ENCODE results near the gene MRPL42.
A peak's percentile ranks its signal among the peaks of the same experiment; 100 is the strongest.
"Not testable (repeated sequence)": the region's sequence is repeated elsewhere in the genome, so short reads cannot be mapped to it uniquely, and the experiment has no call there.

Gene MRPL42

DNA sequence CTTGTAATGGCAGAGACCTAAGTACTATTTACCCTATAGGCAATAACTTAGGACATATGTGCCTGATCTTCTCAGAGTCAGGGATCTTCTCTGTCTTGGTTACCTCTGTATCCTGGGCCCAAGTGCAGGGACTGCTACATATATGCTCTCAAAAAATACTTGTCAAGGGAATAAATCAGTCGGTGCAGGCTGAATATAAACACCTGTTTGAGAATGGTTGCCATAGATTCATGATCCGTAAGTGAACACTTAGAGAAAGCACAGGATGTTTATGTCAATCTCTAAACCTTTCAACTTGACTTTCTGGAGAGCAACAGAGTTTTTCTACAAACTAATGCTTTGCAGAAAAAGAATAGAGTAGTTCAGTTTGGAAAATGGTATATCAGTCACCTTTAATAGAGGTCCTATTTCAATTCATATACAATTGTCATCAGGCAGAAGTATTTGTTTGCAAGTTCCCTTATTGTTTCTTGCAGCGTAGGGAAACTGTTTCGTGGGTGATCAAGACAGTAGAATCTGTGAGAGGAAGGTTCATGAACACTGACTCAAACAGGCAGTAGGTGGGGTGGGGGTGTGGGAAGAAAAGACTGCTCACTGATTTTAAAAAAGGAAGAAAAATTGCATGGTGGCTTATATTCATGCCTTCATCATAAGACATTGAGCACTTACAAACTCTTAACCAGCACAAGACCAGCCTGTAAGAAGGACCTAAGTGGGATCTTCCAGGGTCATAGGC is 19.6 kb upstream of the MRPL42 start:
- no peak for DNase-seq

DNA sequence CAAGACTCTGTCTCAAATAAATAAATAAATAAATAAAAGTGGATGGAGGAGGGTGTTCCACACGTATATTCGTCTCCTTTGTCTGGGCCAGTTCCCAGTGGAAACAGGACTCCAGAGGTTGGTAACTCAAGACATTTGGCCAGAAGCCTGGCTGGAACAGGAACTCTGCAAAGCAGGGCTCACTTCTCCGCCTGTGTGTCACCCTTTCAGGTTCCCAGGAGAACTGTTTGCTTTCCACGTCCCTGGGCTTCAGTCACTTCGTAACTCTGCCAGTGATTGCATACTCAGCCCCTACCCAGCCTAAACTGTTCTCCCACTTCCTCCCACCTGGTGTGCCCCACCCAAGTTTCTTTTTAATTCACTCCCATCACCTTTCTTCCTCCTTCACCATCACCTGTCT is 18.5 kb upstream of the MRPL42 start:
- no peak for DNase-seq

DNA sequence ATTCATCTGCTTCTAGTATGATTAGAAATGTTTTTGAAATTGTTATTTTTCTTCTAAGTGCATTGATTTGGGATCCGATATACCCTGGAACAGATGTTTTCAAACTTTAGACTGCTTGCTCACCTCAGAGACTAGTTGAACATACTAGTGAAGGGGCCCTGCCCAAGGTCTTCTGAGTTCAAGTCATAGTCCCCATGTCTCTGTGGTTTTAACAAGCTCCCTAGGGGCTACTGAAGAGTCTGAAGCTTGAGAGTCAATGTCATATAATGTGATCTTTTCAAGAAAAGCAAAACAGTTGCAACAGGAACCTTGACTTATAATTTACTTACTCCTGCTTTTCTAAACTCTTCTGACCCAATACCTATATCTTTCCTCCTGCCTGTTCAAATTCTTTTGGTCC is 18.0 kb upstream of the MRPL42 start:
- no peak for DNase-seq

DNA sequence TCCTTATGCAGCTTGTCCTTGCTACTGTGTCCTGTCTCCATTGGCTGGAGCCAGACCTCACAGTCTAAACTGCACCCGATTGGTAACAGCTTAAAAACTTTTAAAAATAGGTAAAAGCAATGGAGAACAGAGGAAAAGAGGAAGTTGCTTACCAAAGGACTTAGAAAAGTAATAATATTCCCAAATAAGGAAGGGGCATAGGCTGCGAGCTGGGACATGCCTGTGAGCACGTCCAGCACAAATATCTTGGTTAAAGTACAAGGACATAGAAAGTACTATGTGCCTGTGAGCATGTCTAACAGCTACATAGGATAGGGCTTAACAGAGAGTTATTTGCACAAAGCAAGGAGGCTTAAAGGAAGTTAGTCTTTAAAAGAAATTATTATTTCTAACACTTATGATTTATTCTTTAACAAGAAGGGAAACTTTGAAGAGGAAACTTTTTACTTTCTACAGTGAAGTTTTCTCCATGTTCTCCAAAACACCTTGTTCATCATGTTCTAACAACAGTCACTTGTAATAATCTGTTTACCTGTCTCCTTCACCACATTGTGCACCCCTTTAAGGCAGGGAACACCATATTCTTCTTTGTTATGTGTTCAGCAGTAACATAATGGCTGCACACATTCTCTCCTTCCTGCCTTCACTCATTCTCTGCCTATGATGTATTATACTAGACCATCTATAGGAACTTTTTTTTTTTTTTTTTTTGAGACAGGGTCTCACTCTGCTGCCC is 15.7 kb upstream of the MRPL42 start:
- no peak for DNase-seq

DNA sequence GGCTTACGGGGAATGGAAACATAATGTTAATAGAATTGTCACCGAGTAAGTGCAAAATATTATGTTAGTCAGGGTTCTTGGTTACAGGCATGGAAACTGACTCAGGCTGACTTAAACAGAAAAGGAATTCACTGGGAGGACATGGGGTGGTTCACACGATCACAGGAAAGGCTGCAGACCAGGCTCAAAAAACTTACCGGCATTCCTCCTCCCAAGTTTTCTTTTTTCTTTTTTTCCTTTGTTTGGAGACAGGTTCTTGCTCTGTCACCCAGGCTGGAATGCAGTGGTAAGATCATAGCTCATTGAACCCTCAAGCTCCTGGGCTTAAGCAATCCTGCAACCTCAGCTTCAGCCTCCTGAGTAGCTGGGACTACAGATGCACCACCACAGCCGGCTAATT is 13.7 kb upstream of the MRPL42 start:
- no peak for DNase-seq

DNA sequence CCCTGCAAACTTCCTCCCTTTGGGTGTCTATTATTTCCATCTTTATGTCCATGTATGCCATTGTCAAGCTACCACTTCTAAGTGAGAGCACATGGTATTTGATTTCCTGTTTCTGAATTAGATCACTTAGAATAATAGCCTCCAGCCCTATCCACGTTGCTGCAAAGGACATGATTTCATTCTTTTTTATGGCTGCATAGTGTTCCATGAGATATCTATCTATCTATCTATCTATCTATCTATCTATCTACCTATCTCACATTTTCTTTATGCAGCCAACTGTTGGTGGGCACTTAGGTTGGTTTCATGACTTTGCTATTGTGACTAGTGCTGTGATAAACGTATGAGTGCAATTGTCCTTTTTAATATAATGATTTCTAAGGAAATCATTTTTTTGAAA is 11.2 kb upstream of the MRPL42 start:
- no peak for DNase-seq

DNA sequence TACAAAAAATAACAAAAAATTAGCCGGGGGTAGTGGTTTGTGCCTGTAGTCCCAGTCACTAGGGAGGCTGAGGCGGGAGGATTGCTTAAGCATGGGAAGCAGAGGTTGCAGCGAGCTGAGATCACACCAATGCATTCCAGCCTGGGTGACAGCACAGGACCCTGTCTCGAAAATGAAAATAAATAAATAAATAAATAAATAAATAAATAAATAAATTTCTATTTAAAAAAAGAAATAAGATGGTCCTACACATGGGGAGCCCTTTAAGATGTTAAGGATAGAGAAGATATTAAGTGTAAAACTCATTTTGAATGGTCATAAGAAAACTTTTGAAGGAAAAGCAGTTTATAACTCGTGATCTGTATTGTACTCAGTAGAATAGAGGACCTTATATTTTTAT is 8.2 kb upstream of the MRPL42 start:
- no peak for DNase-seq

DNA sequence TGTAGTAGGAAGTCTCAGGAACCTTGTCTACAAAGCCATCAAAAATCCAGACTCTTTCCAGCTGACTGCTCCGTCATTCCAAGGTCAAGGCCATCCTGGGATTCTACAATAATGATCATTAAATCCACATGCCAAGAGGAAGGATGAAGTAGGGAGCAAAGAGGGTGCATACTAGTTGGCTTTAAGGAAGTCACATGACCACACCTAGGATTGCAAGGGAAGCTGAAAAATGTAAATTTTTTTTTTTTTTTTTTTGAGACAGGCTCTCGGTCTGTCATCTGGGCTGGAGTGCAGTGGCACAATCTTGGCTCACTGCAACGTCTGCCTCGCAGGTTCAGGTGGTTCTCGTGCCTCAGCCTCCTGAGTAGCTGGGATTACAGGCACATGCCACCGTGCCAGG is 7.3 kb upstream of the MRPL42 start:
- DNase-seq = peak; percentile 18

DNA sequence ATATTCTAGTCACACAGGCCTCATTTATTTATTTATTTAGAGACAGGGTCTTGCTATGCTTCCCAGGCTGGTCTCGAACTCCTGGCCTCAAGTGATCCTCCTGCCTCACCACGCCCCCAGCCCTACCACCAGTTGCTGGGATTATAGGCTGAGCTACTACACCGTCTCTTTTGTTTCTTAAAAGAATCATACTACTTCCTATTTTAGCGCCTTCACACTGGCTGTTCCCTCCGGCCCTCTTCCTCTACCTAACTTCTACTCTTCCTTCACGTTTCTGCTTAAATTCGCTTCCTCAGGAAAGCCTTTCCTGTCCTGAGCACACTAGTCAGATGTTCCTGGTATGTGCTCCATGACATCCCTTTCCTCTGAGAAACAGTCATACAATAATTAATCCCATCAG is 6.4 kb upstream of the MRPL42 start:
- DNase-seq = no peak

DNA sequence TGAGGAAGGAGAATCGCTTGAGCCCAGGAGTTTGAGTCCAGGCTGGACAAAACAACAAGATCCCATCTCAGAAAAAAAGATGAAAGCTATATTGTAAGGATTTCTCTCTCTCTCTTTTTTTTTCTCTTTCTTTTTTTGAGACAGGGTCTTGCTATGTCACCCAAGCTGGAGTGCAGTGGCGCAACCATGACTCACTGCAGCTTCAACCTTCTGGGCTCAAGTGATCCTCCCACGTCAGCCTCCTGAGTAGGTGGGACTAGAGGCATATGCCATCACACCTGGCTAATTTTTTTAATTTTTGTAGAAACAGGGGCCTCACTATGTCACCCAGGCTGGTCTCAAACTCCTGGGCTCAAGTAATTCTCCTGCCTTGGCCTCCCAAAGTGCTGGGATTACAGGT is 5.8 kb upstream of the MRPL42 start:
- DNase-seq = no peak

DNA sequence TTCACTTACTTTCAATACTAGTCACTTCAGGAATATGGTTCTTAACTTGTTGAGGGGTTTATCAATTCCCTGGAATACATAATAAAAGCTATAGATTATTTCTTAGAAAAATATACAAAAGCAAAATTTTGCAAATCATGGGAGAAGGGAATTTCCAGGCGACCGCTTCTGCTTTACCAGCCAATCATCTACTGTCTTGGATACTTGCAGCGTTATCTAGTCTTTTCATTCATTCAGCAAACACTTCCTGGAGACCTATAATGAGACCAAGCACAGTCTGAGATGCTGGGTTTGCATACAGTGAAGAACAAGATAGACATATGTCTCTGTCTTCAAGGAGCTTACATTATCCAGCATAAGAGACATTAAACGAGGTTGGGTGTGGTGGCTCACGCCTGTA is 1.5 kb upstream of the MRPL42 start:
- DNase-seq = no peak

DNA sequence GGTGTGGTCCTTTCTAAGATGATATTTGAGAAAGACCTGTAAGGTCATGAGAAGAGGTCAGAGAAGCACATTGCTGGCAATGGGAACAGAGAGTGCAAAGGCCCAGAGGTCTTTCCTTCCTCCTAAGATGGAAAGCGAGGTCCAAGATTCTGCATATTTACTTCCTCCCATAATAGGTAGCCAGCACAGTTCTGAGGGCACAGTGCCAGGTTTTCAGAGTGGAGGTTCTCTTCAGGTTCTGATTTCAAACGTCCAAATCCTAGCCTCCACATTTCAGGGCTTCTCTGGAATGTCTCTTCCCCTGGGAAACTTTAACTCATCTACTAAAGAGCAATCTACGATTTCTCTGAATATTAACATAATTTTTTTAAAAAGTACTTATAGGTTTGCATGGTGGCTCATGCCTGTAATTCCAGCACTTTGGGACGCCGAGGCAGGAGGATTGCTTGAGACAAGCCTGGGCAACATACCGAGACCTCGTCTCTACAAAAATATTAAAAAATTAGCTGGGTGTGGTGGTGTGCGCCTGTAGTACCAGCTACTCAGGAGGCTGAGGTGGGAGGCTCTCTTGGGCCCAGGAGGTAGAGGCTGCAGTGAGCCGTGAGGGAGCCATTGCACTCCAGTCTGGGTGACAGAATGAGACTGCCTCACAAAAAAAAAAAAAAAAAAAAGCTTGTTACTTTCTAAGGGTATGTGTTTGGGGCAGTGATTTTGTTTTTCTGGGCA is 526 bp upstream of the MRPL42 start:
- no peak for DNase-seq

DNA sequence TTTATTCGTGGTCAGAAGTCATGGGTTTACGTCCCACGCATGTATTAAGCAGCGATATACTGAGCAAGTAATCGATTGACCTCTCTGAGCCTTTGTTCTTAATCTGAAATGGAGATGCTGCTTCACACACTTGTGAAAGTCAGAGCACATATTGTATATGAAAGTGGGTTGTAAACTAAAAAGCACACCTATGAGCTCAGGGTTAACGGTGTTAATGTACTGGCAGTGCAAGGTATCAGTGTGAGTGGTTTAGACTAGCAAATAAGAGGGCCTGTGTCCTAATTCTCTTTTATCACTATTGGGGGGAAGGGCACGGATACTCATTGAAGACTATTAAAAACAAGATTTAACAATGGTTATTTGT is 676 bp downstream of the MRPL42 start:
- peak; percentile 68 for DNase-seq

DNA sequence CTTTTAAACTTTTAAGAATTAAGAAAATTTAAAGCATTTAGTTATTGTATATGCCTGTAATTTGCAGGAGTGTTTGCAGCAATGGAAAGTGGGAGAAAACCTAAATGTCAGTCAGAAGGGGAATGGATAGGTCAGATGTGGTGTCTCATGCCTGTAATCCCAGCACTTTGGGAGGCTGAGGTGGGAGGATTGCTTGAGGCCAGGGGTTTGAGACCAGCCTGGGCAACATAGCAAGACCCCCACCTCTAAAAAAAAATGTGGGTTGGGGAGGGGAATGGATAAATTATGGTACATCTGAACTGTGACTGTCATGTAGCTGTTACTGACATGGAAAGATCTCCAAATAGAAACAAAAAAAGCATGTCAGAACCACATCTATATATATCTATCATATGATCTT is 2.1 kb downstream of the MRPL42 start:
- no peak for DNase-seq

DNA sequence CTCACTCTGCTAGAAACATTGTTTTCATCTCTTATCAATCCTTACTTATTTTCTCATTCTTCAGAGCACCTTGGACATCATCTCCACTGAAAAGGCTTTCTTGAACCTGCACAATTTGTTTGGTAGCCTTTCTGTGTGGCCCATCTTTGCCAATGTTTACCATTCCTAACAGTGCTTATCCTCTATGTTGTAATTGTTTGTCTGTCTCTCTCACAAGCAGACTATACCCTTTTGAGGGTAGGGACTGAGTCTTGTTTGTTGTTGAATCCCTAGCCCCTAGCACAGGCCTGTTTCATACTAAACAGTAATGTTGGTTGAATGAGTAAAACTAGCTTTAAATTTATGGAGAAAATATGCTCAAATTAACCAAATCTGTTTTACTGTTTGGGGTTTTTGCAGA is 9.2 kb downstream of the MRPL42 start:
- DNase-seq = no peak

DNA sequence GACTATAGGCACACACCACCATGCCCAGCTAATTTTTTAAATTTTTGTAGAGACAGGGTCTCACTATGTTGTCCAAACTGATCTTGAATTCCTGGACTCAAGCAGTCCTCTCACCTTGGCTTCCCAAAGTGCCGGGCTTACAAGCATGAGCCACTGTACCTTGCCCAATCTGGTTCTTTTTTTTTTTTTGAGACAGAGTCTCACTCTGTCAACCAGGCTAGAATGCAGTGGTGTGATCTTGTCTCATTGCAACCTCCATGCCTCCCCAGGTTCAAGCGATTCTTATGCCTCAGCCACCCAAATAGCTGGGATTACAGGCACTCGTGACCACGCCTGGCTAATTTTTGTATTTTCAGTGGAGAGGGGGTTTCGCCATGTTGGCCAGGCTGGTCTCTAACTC is 15.4 kb downstream of the MRPL42 start:
- DNase-seq = no peak

DNA sequence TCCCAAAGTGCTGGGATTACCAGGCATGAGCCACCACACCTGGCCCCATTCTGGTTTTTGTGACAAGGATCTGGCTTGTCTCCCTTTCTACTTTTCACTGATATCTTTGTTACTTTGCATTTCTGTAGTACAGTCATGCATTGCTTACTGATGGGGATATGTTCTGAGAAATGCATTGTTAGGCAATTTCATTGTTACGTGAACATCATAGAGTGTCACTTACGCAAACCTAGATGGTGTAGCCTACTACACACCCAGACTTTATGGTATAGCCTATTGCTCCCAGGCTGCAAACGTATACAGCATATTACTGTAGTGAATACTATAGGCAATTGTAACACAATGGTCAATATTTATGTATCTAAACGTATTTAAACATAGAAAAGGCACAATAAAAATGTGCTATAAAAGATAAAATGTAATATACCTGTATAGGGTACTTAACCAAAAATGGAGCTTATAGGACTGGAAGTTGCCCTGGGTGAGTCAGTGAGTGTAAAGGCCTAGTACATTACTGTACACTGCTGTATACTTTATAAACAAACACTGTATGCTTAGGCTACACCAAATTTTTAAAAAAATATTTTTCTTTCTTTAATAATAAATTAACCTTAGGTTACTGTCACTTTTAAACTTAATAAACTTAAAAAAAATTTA is 16.0 kb downstream of the MRPL42 start:
- no peak for DNase-seq

DNA sequence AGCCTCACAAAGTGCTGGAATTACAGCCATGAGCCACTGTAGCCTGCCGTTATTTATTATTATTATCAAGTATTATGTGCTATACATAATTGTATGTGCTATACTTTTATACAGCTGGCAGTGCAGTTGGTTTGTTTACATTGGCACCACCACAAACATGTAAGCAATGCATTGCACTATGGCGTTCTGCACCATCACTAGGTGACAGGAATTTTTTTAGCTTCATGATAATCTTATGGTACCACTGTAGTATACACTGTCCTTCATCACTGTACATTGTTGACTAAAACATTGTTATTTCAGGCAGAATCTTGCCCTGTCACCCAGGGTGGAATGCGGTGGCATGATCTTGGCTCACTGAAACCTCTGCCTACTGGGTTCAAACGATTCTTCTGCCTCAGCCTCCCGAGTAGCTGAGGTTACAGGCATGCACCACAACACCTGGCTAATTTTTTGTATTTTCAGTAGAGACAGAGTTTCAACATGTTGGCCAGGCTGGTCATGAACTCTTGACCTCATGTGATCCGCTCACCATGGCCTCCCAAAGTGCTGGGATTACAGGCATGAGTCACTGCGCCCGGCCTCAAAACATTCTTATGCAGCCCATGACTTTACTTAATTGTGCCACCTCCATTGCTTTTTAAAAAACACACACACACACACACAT is 17.1 kb downstream of the MRPL42 start:
- DNase-seq = no peak

DNA sequence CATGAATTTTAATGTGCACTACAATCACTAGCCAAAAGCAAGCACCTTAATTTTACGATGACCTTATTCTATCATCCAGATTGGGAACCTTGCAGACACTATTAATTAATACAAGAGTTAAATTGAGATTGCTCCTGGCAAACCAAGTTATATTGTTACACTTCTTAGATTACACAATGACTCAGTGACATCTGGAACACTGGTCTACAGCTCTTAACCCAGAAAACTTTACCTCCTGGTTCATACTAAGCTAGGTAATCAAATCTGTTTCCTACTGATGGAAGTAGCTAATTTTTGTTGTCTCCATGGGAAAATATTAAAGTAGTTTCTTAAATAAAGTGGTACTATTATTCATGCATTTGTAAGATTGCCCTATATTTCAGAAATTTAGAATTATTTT is 25.5 kb downstream of the MRPL42 start:
- DNase-seq = not testable (repeated sequence)

DNA sequence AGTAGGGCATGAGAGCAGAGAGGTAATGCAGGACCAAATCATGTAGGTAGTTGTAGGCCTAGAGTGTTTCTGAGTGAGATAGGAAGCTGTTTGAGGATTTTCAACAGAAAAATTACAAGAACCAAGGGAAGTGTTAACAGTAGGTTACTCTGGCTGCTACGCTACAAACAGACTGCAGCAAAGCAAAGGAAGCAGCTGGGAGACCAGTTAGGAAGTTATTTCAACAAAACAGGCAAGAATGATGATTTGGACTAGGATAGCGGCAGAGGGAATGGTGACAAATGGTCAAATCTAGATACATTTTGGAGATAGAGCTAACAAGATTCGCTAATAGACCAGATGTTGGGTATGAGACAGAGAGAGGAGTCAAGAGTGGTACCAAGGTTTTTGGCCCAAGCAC is 26.8 kb downstream of the MRPL42 start:
- DNase-seq = no peak

DNA sequence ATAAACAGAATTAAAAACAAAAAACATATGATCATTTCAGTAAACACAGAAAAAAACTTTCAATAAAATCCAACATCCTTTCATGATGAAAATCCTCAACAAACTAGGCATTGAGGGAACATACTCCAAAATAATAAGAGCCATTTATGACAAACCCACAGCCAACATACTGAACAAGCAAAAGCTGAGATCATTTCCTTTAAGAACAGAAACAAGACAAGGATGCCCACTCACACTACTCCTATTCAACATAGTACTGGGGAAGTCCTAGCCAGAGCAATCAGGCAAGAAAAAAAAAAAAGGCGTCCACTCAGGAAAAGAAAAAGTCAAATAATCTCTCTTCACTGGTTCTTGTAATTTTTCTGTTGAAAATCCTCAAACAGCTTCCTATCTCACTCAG is 30.1 kb downstream of the MRPL42 start:
- DNase-seq = no peak

DNA sequence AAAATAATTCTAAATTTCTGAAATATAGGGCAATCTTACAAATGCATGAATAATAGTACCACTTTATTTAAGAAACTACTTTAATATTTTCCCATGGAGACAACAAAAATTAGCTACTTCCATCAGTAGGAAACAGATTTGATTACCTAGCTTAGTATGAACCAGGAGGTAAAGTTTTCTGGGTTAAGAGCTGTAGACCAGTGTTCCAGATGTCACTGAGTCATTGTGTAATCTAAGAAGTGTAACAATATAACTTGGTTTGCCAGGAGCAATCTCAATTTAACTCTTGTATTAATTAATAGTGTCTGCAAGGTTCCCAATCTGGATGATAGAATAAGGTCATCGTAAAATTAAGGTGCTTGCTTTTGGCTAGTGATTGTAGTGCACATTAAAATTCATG is 31.5 kb downstream of the MRPL42 start:
- not testable (repeated sequence) for DNase-seq

DNA sequence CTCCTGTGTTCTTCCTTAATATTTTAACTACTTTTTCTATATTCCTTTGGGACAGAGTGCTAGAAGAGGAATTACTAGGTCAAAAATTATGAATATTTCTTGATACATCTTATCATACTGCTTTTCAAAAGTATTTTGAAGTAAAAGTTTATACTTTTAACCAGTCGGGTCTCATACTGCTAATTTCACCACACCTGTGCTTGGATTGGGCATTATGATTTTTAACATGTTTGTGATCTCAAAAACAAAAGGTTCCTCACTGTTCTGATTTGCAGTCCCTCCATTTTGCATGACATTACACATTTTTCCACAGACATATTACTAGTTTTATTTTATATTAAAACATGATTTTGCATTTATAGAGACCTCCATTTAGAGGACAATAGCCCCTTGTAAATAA is 32.9 kb downstream of the MRPL42 start:
- DNase-seq = no peak

Data from OCI-M1 (cell line).